ENCODE results near the gene CDYL.

Gene CDYL

GRCh38 chr6:4894049-4894448, 117.8 kb downstream of the CDYL start:
- no peak for DNase-seq (ENCODE audit: low read depth)
- no peak for TF ChIP-seq CTCF (conservative IDR thresholded peaks at IDR 0.05; ENCODE audit: low read depth, low read length)
- H3K4me3 ChIP-seq (ENCODE audit: low read depth, low read length), result no peak overlapping the region

GRCh38 chr6:4895971-4896370, 119.8 kb downstream of the CDYL start:
- H3K4me3 ChIP-seq (ENCODE audit: low read depth, low read length), result no peak overlapping the region
- no peak for DNase-seq (ENCODE audit: low read depth)
- TF ChIP-seq CTCF (conservative IDR thresholded peaks at IDR 0.05; ENCODE audit: low read depth, low read length), result no peak

GRCh38 chr6:4896401-4896800, 120.2 kb downstream of the CDYL start:
- TF ChIP-seq CTCF (conservative IDR thresholded peaks at IDR 0.05; ENCODE audit: low read depth, low read length), result no peak
- no peak for DNase-seq (ENCODE audit: low read depth)
- H3K4me3 ChIP-seq (ENCODE audit: low read depth, low read length), result no peak overlapping the region

- DNase-seq (ENCODE audit: low read depth), result no peak
- no peak for TF ChIP-seq CTCF (conservative IDR thresholded peaks at IDR 0.05; ENCODE audit: low read depth, low read length)
- H3K4me3 ChIP-seq (ENCODE audit: low read depth, low read length), result no peak overlapping the region
Observed at GRCh38 chr6:4899249-4900034, 123.2 kb downstream of the CDYL start.

GRCh38 chr6:4901386-4902061, 125.3 kb downstream of the CDYL start:
- no peak overlapping the region for H3K4me3 ChIP-seq (ENCODE audit: low read depth, low read length)
- no peak for TF ChIP-seq CTCF (conservative IDR thresholded peaks at IDR 0.05; ENCODE audit: low read depth, low read length)
- no peak for DNase-seq (ENCODE audit: low read depth)

GRCh38 chr6:4902363-4902762, 126.2 kb downstream of the CDYL start:
- no peak for TF ChIP-seq CTCF (conservative IDR thresholded peaks at IDR 0.05; ENCODE audit: low read depth, low read length)
- no peak overlapping the region for H3K4me3 ChIP-seq (ENCODE audit: low read depth, low read length)
- DNase-seq (ENCODE audit: low read depth), result no peak

GRCh38 chr6:4903121-4903520, 126.9 kb downstream of the CDYL start:
- H3K4me3 ChIP-seq (ENCODE audit: low read depth, low read length), result no peak overlapping the region
- no peak for DNase-seq (ENCODE audit: low read depth)
- no peak for TF ChIP-seq CTCF (conservative IDR thresholded peaks at IDR 0.05; ENCODE audit: low read depth, low read length)
